ENCODE measurements around the gene TMEM212. TPM values are rescaled to one million over a fixed set of nuclear protein-coding genes. Genes with fewer than 3 reads are reported as not detected.

The TMEM212 gene
- total and polyA plus RNA-seq, 9 of the 15 experiments (the other 6 are each of a cell fraction or from before 2014, with no cell fraction given): not detected

DNA sequence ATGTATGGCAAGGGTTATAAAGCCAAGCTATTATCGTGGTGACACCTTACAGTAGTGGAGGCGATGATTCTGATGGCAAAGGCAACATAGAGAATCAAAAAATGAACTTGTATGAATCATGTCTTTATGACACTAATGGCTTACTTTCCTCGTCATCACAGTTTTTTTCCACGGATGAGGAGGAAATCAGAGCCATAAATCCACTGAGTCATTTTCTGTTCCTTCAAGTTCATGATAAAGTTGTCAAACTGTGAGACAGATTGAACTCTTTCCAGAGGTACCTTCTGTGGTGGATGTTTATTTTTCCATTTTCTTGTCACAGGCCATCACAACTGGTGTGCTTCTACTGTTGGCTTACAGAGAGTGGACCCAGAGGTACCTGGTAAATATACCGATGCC lies 8.5 kb downstream of the TMEM212 start (continued):
- no peak for TF ChIP-seq SIX5 (IDR thresholded peaks at IDR 0.05; ENCODE audit: borderline replicate concordance in 1 of 2, insufficient read depth in 1 of 2, low read depth in 1 of 2, low read length in 2 of 2)
- TF ChIP-seq THRAP3 (IDR thresholded peaks at IDR 0.05; ENCODE audit: borderline replicate concordance): no peak
- no peak for TF ChIP-seq MED1 (CRISPR knock-in tag; IDR thresholded peaks at IDR 0.05; ENCODE audit: borderline replicate concordance)
- TF ChIP-seq JUN (IDR thresholded peaks at IDR 0.05; ENCODE audit: borderline replicate concordance, low read depth, low read length): peak; percentile 49; the same call in 1 of the 2 replicates
- no peak for TF ChIP-seq JUN (CRISPR knock-in tag; IDR thresholded peaks at IDR 0.05; ENCODE audit: borderline replicate concordance)
- TF ChIP-seq, protein P1, sequence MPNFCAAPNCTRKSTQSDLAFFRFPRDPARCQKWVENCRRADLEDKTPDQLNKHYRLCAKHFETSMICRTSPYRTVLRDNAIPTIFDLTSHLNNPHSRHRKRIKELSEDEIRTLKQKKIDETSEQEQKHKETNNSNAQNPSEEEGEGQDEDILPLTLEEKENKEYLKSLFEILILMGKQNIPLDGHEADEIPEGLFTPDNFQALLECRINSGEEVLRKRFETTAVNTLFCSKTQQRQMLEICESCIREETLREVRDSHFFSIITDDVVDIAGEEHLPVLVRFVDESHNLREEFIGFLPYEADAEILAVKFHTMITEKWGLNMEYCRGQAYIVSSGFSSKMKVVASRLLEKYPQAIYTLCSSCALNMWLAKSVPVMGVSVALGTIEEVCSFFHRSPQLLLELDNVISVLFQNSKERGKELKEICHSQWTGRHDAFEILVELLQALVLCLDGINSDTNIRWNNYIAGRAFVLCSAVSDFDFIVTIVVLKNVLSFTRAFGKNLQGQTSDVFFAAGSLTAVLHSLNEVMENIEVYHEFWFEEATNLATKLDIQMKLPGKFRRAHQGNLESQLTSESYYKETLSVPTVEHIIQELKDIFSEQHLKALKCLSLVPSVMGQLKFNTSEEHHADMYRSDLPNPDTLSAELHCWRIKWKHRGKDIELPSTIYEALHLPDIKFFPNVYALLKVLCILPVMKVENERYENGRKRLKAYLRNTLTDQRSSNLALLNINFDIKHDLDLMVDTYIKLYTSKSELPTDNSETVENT (CRISPR knock-in tag; IDR thresholded peaks at IDR 0.05): no peak
- no peak for TF ChIP-seq ZNF77 (CRISPR knock-in tag; IDR thresholded peaks at IDR 0.05)
- TF ChIP-seq RCOR1 (IDR thresholded peaks at IDR 0.05; ENCODE audit: borderline replicate concordance in 1 of 2, low read depth in 2 of 2, low read length in 2 of 2): peak in 1 of 2 experiments; percentile 73; a peak in 1 of 4 replicates
- peak; percentile 81 for TF ChIP-seq SMARCA4 (IDR thresholded peaks at IDR 0.05)
- TF ChIP-seq LARP7 (IDR thresholded peaks at IDR 0.05): no peak
- TF ChIP-seq HIVEP1 (CRISPR knock-in tag; IDR thresholded peaks at IDR 0.05): no peak
- peak; percentile 78 for TF ChIP-seq ARID1B (IDR thresholded peaks at IDR 0.05)
- TF ChIP-seq FOXK1 (CRISPR knock-in tag; IDR thresholded peaks at IDR 0.05; ENCODE audit: borderline replicate concordance): no peak
- no peak for TF ChIP-seq ATF1 (CRISPR knock-in tag; IDR thresholded peaks at IDR 0.05)
- peak; percentile 33; the same call in 1 of the 2 replicates for TF ChIP-seq ATF1 (tag; IDR thresholded peaks at IDR 0.05)
